IPS DF 4.7 (cell line): ENCODE measurements around the gene IL6ST.

Source experiments
- DNase-seq: peaks from one replicate; pipeline ENCODE4 v3.0.0-alpha.2; 2013; ENCODE audit warnings: low spot score; ENCODE audit errors: extremely low read depth

The IL6ST gene

DNA sequence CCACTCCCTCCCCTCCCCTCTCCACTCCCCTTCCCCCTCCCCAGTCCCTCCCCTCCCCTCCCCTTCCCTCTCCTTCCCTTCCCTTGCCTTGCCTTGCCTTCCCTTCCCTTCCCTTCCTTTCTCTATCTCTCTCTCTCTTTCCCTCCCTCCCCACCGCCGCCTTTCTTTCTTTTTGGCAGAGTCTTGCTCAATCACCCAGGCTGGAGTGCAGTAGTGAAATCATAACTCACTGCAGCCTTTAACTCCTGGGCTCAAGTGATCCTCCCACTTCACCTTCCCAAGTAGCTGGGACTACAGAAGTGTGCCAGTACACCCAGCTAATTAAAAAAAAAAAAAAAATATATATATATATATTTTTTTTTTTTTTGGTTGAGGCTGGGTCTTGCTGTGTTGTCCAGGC, 98.1 kb downstream of the IL6ST start:
- DNase-seq, result no peak

DNA sequence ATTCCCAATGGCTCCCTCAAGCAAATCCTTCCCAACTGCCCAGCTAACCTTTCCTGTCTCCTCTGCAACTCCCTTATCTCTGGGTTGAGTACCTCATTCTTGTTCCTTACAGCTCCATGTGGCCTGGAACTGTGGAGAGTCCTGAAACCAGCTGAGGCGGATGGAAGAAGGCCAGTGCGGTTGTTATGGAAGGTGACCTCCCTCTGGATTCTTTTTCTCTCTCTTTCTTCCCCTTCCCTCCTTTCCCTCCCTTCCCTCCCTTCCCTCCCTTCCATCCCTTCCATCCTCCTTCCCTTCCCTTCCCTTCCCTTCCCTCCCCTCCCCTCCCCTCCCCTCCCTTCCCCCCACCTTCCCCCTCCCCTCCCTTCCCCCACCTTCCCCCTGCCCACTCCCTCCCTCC, 98.5 kb downstream of the IL6ST start:
- DNase-seq, result no peak

GRCh38 chr5:55895346-55895745, 99.4 kb downstream of the IL6ST start:
- no peak for DNase-seq

GRCh38 chr5:55894135-55894534, 100.6 kb downstream of the IL6ST start:
- no peak for DNase-seq

DNA sequence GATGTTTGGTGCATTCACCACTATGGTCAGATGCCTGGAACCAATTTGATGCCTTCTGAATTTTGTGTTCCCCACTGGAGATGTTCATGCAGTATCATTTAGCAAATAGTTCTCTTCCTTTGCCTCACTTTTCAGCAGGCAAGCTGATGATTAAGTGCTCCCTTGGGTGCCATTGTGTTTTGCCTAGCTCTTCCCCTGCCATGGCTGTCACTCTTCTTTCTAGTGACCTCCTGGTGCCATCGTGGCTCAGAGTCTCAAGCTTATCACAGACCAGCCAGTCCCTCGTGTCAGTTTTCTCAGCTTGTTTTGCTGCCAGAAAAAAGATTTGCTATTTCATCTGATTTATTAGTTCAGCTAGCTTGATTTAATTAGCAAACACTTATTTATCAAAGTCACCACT, 102.3 kb downstream of the IL6ST start:
- no peak for DNase-seq

DNA sequence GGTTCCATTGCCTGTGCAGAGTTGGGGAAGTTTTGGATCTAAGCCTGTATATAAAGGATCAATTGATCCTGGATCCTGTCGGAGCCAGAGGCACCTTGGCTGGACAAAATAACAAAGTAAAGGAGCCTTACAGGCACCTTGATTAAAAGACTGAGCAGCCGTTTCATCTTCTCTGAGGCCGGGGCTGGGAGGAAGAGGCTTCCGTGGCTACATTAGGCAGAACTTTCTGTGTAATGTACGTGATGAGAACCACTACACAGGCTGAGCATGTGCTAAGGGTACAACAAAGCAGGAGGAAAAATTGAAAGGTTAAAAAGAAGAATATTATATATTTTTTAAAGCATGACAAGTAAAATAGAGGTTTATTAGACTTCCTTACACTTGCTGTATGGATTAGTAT, 106.6 kb downstream of the IL6ST start:
- DNase-seq, result no peak

- DNase-seq, result no peak
Observed at GRCh38 chr5:55885359-55885758, 109.4 kb downstream of the IL6ST start.
